Measurements from ENCODE around the gene PRKAG1.

PRKAG1 gene

GRCh38 chr12:48988030-48988649 lies 30.4 kb downstream of the PRKAG1 start:
- H3K4me3 ChIP-seq (ENCODE audit: low read length): no peak overlapping the region
- no peak for DNase-seq (ENCODE audit: low read depth)
- peak; percentile 85 for TF ChIP-seq CTCF (conservative IDR thresholded peaks at IDR 0.05; ENCODE audit: low read length)

GRCh38 chr12:48986720-48987291 lies 31.8 kb downstream of the PRKAG1 start:
- no peak overlapping the region for H3K4me3 ChIP-seq (ENCODE audit: low read length)
- TF ChIP-seq CTCF (conservative IDR thresholded peaks at IDR 0.05; ENCODE audit: low read length): no peak
- no peak for DNase-seq (ENCODE audit: low read depth)

- DNase-seq (ENCODE audit: low read depth): no peak
Measured at GRCh38 chr12:48985901-48986300, 32.7 kb downstream of the PRKAG1 start.

GRCh38 chr12:48985475-48985897 lies 33.1 kb downstream of the PRKAG1 start:
- no peak for DNase-seq (ENCODE audit: low read depth)
- TF ChIP-seq CTCF (conservative IDR thresholded peaks at IDR 0.05; ENCODE audit: low read length): no peak
- H3K4me3 ChIP-seq (ENCODE audit: low read length): no peak overlapping the region

More at GRCh38 chr12:48985901-48986300, 32.7 kb downstream of the PRKAG1 start:
- no peak for TF ChIP-seq CTCF (conservative IDR thresholded peaks at IDR 0.05; ENCODE audit: low read length)
- H3K4me3 ChIP-seq (ENCODE audit: low read length): no peak overlapping the region

GRCh38 chr12:48982397-48983080 lies 36.0 kb downstream of the PRKAG1 start:
- no peak overlapping the region for H3K4me3 ChIP-seq (ENCODE audit: low read length)
- DNase-seq (ENCODE audit: low read depth): no peak
- TF ChIP-seq CTCF (conservative IDR thresholded peaks at IDR 0.05; ENCODE audit: low read length): no peak

GRCh38 chr12:48981757-48982157 lies 36.8 kb downstream of the PRKAG1 start:
- no peak overlapping the region for H3K4me3 ChIP-seq (ENCODE audit: low read length)
- no peak for TF ChIP-seq CTCF (conservative IDR thresholded peaks at IDR 0.05; ENCODE audit: low read length)
- no peak for DNase-seq (ENCODE audit: low read depth)

Data from AG10803 (cell line).